PC-3 (cell line): Measurements from ENCODE around the gene KCNJ12.
"Not testable (repeated sequence)": the region's sequence is repeated elsewhere in the genome, so short reads cannot be mapped to it uniquely, and the experiment has no call there.

Source experiments
- EZH2 ChIP-seq: fragments of 300-600 bp; sonication (generic); IDR thresholded peaks from one replicate; pipeline ENCODE4 v1.6.1; 2017; ENCODE audit warnings: antibody characterized with exemption, mild to moderate bottlenecking, low read length; ENCODE audit not compliant: unreplicated experiment
- EZH2phosphoT487 ChIP-seq: fragments of 300-600 bp; sonication (generic); IDR thresholded peaks from 2 replicates; pipeline ENCODE4 v1.6.1; 2018; ENCODE audit warnings: mild to moderate bottlenecking, antibody characterized with exemption, low read length, borderline replicate concordance
- TF ChIP-seq, protein P1 (sequence below): fragments of 300-600 bp; sonication (generic); conservative IDR thresholded peaks from 2 replicates; pipeline ENCODE4 v1.5.1; 2017; ENCODE audit warnings: antibody characterized with exemption, low read depth, mild to moderate bottlenecking, low read length

DNA sequence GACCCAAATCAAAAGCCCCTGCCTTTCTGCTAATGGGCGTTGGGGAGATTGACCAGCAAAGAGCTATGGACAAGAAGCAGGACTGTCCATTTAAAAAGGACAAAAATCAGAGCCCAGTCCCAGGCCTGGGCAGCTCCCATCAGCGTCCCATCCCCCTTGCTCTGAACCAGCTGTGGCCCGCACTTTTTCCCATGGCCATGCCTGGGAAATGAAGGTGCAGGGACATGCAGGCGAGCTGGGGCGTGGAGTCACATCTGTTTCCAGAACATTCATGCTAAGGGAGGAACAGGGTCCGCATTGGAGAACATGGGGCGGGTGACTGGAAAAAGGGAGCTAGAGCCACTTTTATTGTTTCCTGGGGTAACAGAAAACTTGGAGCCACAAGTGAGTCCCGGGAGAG, 50.7 kb downstream of the KCNJ12 start:
- TF ChIP-seq, protein P1, sequence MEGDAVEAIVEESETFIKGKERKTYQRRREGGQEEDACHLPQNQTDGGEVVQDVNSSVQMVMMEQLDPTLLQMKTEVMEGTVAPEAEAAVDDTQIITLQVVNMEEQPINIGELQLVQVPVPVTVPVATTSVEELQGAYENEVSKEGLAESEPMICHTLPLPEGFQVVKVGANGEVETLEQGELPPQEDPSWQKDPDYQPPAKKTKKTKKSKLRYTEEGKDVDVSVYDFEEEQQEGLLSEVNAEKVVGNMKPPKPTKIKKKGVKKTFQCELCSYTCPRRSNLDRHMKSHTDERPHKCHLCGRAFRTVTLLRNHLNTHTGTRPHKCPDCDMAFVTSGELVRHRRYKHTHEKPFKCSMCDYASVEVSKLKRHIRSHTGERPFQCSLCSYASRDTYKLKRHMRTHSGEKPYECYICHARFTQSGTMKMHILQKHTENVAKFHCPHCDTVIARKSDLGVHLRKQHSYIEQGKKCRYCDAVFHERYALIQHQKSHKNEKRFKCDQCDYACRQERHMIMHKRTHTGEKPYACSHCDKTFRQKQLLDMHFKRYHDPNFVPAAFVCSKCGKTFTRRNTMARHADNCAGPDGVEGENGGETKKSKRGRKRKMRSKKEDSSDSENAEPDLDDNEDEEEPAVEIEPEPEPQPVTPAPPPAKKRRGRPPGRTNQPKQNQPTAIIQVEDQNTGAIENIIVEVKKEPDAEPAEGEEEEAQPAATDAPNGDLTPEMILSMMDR: not testable (repeated sequence)
- TF ChIP-seq EZH2, EZH2phosphoT487: not testable (repeated sequence)
